ENCODE measurements around the gene C4orf46.

C4orf46 gene

GRCh38 chr4:158630893-158631292, 40.8 kb downstream of the C4orf46 start:
- TF ChIP-seq FOXP2 (optimal IDR thresholded peaks at IDR 0.05; ENCODE audit: borderline replicate concordance, extremely low read depth, extremely low read length, insufficient read depth), result no peak
- TF ChIP-seq POLR2AphosphoS5 (IDR thresholded peaks at IDR 0.05; ENCODE audit: low read depth, low read length), result no peak
- TF ChIP-seq REST (IDR thresholded peaks at IDR 0.05; ENCODE audit: insufficient read depth in 1 of 2, low read depth in 2 of 2, low read length in 2 of 2), result no peak
- no peak; the same call in 1 of the 2 replicates for TF ChIP-seq SIN3A (IDR thresholded peaks at IDR 0.05; ENCODE audit: borderline replicate concordance, insufficient read depth, low read length)
- no peak for TF ChIP-seq TAF1 (IDR thresholded peaks at IDR 0.05; ENCODE audit: borderline replicate concordance, insufficient read depth, low read length)

- TF ChIP-seq POLR2AphosphoS5 (IDR thresholded peaks at IDR 0.05; ENCODE audit: low read depth, low read length) (no peak), FOXP2 (optimal IDR thresholded peaks at IDR 0.05; ENCODE audit: borderline replicate concordance, extremely low read depth, extremely low read length, insufficient read depth) (no peak), REST (IDR thresholded peaks at IDR 0.05; ENCODE audit: insufficient read depth in 1 of 2, low read depth in 2 of 2, low read length in 2 of 2) (no peak), TAF1 (IDR thresholded peaks at IDR 0.05; ENCODE audit: borderline replicate concordance, insufficient read depth, low read length) (no peak), SIN3A (IDR thresholded peaks at IDR 0.05; ENCODE audit: borderline replicate concordance, insufficient read depth, low read length) (no peak)
Measured at GRCh38 chr4:158625544-158625943, 46.1 kb downstream of the C4orf46 start.

- no peak for TF ChIP-seq SIN3A (IDR thresholded peaks at IDR 0.05; ENCODE audit: borderline replicate concordance, insufficient read depth, low read length)
- no peak for TF ChIP-seq TAF1 (IDR thresholded peaks at IDR 0.05; ENCODE audit: borderline replicate concordance, insufficient read depth, low read length)
- no peak for TF ChIP-seq REST (IDR thresholded peaks at IDR 0.05; ENCODE audit: insufficient read depth in 1 of 2, low read depth in 2 of 2, low read length in 2 of 2)
- no peak for TF ChIP-seq FOXP2 (optimal IDR thresholded peaks at IDR 0.05; ENCODE audit: borderline replicate concordance, extremely low read depth, extremely low read length, insufficient read depth)
- TF ChIP-seq POLR2AphosphoS5 (IDR thresholded peaks at IDR 0.05; ENCODE audit: low read depth, low read length), result no peak
Measured at GRCh38 chr4:158624889-158625478, 46.7 kb downstream of the C4orf46 start.

GRCh38 chr4:158622251-158622650, 49.4 kb downstream of the C4orf46 start:
- TF ChIP-seq POLR2AphosphoS5 (IDR thresholded peaks at IDR 0.05; ENCODE audit: low read depth, low read length) (no peak), FOXP2 (optimal IDR thresholded peaks at IDR 0.05; ENCODE audit: borderline replicate concordance, extremely low read depth, extremely low read length, insufficient read depth) (no peak), SIN3A (IDR thresholded peaks at IDR 0.05; ENCODE audit: borderline replicate concordance, insufficient read depth, low read length) (no peak), TAF1 (IDR thresholded peaks at IDR 0.05; ENCODE audit: borderline replicate concordance, insufficient read depth, low read length) (no peak), REST (IDR thresholded peaks at IDR 0.05; ENCODE audit: insufficient read depth in 1 of 2, low read depth in 2 of 2, low read length in 2 of 2) (no peak)

Measured in PFSK-1 (cell line).